Motor neuron (in vitro differentiated cells): ENCODE data around the gene PTP4A1. TPM values are rescaled to one million over a fixed set of nuclear protein-coding genes. Genes with fewer than 3 reads are reported as not detected.

Experiments
- ATAC-seq, 8 experiments: fragments of 200-7000 bp; cut with Tn5 transposase; replicated peaks in 6 of 8; 2 replicates each; pipeline ENCODE4 v1.8.0; 2021; ENCODE audit warnings: mild to moderate bottlenecking in 8 of 8, moderate library complexity in 8 of 8
- H3K27ac ChIP-seq, 2 donors: fragments of 250-450 bp; sonication (Bioruptor Pico); 2 replicates each; pipeline ENCODE4 v1.9.0; 2021; ENCODE audit warnings: antibody characterized with exemption in 2 of 2, mild to moderate bottlenecking in 2 of 2, moderate library complexity in 1 of 2
- H3K4me1 ChIP-seq, 2 donors: fragments of 250-450 bp; sonication (Bioruptor Pico); replicated peaks in 1 of 2; 2 replicates each; pipeline ENCODE4 v1.6.1; 2021; ENCODE audit warnings: antibody characterized with exemption in 2 of 2, mild to moderate bottlenecking in 2 of 2, moderate library complexity in 1 of 2
- H3K4me3 ChIP-seq, 5 donors: fragments of 250-450 bp; sonication (Bioruptor Pico); 2 replicates each; pipeline ENCODE4 v1.9.0; 2021; ENCODE audit warnings: antibody characterized with exemption in 5 of 5, mild to moderate bottlenecking in 5 of 5, moderate library complexity in 4 of 5
- WGBS, 10 experiments: fragments of 450-650 bp; shearing (Covaris generic); methylation state at CpG; one replicate each; pipeline ENCODE4 v1.0.0; 2022; 5-methylcytosine and 5-hydroxymethylcytosine counted together
- in situ Hi-C, 9 experiments: fragments of 400-800 bp; cut with MboI; loops; one replicate each; pipeline ENCODE4 v1.15.0; 2021; ENCODE audit warnings: low sequenced_read_pairs in 9 of 9, low pct_unique_long_range_greater_than_20kb in 2 of 9; ENCODE audit not compliant: unreplicated experiment in 9 of 9
- total RNA-seq, 8 experiments: library from RNA; unstranded; fragments of 300-600 nt; gene quantifications; 2 replicates each; pipeline versions ENCODE4 v1.2.3 to v1.2.4, GENCODE V29; 2022

Gene PTP4A1
- total RNA-seq, 8 experiments from 2014 or later, result 34.7 to 79.5 (median 57.4) TPM

- H3K27ac ChIP-seq, result peak overlapping the region in 1 of 2 donors; percentile 56
- peak; percentile 16 to 57 (median 44) for ATAC-seq
These were observed 25.1 kb downstream of the PTP4A1 start for GRCh38 chr6:63597141-63598048.

GRCh38 chr6:63598049-63599036 is 26.1 kb downstream of the PTP4A1 start:
- ATAC-seq, result peak; percentile 94 to 99 (median 98)
- in situ Hi-C loops, result loop anchor here in 2 of 9 experiments (10.0 to 25.0 kb wide), 2 partner anchors 164 to 166 kb away; no protein-coding TSS in a partner anchor
- Histone ChIP-seq H3K4me3 (peak overlapping the region; percentile 41 to 46 (median 43)), H3K4me1 (no peaks in the 10 kb centered on the region), H3K27ac (peak overlapping the region in 1 of 2 donors; percentile 56)
- 0 to 37% (median 17%) methylated on average over 5 to 19 of the region's 23 CpGs for WGBS, 10 experiments

More at GRCh38 chr6:63597141-63598048, 25.1 kb downstream of the PTP4A1 start:
- Histone ChIP-seq H3K4me1 (no peaks in the 10 kb centered on the region), H3K4me3 (peak overlapping the region; percentile 41 to 46 (median 43))
- 13 to 92% (median 51%) methylated on average over 2 to 6 of the region's 6 CpGs for WGBS, 10 experiments
- in situ Hi-C loops, result loop anchor here in 2 of 9 experiments (10.0 to 25.0 kb wide), 2 partner anchors 165 to 167 kb away; no protein-coding TSS in a partner anchor

GRCh38 chr6:63599243-63599642 is 27.0 kb downstream of the PTP4A1 start:
- WGBS, 10 experiments, result 33 to 88% (median 71%) methylated on average over 3 to 7 of the region's 7 CpGs
- no peak for ATAC-seq
- Histone ChIP-seq H3K4me1 (no peaks in the 10 kb centered on the region), H3K4me3 (no peak overlapping the region), H3K27ac (no peak overlapping the region)
- in situ Hi-C loops, result loop anchor here in 2 of 9 experiments (10.0 to 25.0 kb wide), 2 partner anchors 163 to 166 kb away; no protein-coding TSS in a partner anchor

DNA sequence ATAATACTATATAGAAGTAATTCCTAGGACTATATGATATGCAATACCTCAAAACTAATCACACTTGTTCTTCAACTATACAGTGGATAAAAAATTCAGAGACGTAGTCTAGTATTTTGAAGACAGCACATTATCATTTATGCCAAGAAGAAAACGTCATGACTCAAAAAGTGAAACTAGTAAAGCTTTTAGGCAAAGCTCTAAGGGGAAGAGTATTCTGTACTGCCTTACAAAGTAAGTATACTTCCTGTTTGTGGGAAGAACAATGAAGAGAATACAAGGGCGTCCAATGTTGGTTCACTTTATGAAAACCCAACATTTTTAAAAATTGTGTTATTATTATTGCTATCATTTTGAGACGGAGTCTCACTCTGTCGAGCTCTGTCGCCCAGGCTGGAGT is 27.9 kb downstream of the PTP4A1 start:
- Histone ChIP-seq H3K4me3 (no peak overlapping the region), H3K4me1 (no peaks in the 10 kb centered on the region), H3K27ac (no peak overlapping the region)
- in situ Hi-C loops, result no loop called here
- WGBS, 10 experiments, result 20 to 100% (median 92%) methylated on average over 1 to 6 of the region's 6 CpGs; no CpG with 5 or more reads in 1 of the 10 experiments
- ATAC-seq, result no peak

- H3K4me3 ChIP-seq, result no peak overlapping the region
- no peak overlapping the region for H3K27ac ChIP-seq
- no peaks in the 10 kb centered on the region for H3K4me1 ChIP-seq
- ATAC-seq, result no peak
- in situ Hi-C loops, result no loop called here
- WGBS, 10 experiments, result 71 to 100% (median 97%) methylated on average over 1 of the region's 1 CpG; no CpG with 5 or more reads in 4 of the 10 experiments
These were observed 37.0 kb downstream of the PTP4A1 start for GRCh38 chr6:63609231-63609630.

- no peak for ATAC-seq
- in situ Hi-C loops, result no loop called here
- Histone ChIP-seq H3K27ac (no peak overlapping the region), H3K4me1 (no peaks in the 10 kb centered on the region), H3K4me3 (no peak overlapping the region)
- 8 to 100% (median 63%) methylated on average over 1 of the region's 1 CpG; no CpG with 5 or more reads in 2 of the 10 experiments for WGBS, 10 experiments
These were observed 38.7 kb downstream of the PTP4A1 start for GRCh38 chr6:63610944-63611343.

DNA sequence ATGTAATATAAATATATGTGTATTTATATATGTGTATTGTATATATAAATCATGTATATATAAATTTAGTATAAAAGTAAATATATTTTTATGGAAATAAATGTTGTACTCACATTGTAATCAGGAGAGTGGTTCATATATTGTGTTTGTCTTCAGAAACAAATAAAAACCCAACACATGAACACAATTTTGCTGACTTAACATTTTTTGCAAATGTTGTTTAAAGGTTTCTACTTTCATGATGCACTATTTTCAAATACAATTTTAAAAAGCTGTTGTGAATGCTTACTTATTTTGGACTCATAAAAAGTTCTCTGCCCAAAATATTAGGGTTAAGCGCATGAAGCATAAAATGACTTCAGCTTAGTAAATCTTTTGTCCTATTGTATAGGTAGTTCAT is 39.3 kb downstream of the PTP4A1 start:
- Histone ChIP-seq H3K27ac (no peak overlapping the region), H3K4me1 (no peaks in the 10 kb centered on the region), H3K4me3 (no peak overlapping the region)
- ATAC-seq, result no peak
- WGBS, 10 experiments, result 78 to 100% (median 100%) methylated on average over 1 of the region's 1 CpG; no CpG with 5 or more reads in 1 of the 10 experiments
- in situ Hi-C loops, result no loop called here

GRCh38 chr6:63615590-63615989 is 43.3 kb downstream of the PTP4A1 start:
- in situ Hi-C loops, result no loop called here
- Histone ChIP-seq H3K4me1 (no peaks in the 10 kb centered on the region), H3K4me3 (no peak overlapping the region), H3K27ac (no peak overlapping the region)
- WGBS, 10 experiments, result 83 to 100% (median 100%) methylated on average over 1 of the region's 1 CpG; no CpG with 5 or more reads in 4 of the 10 experiments
- no peak for ATAC-seq

Other genes starting within 250 kb of the PTP4A1 start
- 10 to 100 TPM; 41.2 to 67.0 (median 47.7) TPM for gene PHF3, start 63.3 kb downstream of the PTP4A1 start, total RNA-seq